ENCODE results near the gene VCP.

DNA sequence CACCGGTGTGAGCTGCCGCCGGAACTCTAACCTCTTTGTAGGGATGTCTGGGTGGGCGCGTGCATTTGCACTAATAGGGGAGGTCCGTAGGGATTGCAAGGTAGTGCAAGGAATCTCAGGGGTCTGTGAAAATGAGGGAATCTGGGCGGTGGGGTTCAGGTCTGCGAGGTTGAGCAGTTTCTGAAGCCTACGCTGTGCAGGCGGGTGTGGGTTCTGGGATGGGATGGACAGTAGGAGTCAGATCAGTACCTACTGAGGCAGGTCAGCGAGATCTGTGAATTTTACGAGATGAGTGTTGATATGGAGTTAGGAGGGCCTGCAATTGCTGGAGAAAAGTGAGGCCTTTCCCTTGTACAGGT, 44.1 kb upstream of the VCP start:
- TF ChIP-seq, protein P1, sequence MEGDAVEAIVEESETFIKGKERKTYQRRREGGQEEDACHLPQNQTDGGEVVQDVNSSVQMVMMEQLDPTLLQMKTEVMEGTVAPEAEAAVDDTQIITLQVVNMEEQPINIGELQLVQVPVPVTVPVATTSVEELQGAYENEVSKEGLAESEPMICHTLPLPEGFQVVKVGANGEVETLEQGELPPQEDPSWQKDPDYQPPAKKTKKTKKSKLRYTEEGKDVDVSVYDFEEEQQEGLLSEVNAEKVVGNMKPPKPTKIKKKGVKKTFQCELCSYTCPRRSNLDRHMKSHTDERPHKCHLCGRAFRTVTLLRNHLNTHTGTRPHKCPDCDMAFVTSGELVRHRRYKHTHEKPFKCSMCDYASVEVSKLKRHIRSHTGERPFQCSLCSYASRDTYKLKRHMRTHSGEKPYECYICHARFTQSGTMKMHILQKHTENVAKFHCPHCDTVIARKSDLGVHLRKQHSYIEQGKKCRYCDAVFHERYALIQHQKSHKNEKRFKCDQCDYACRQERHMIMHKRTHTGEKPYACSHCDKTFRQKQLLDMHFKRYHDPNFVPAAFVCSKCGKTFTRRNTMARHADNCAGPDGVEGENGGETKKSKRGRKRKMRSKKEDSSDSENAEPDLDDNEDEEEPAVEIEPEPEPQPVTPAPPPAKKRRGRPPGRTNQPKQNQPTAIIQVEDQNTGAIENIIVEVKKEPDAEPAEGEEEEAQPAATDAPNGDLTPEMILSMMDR (IDR thresholded peaks at IDR 0.05), result no peak
- no peak for TF ChIP-seq EZH2 (IDR thresholded peaks at IDR 0.05)
- no peak for TF ChIP-seq EZH2phosphoT487 (IDR thresholded peaks at IDR 0.05)

Data from neural progenitor cell (in vitro differentiated cells).